SK-N-SH (cell line): Measurements from ENCODE around the gene APBB2.

Experiments used
- CHD2 ChIP-seq: fragments of 150-350 bp; IDR thresholded peaks from 2 replicates; pipeline ENCODE4 v1.6.1; 2018; ENCODE audit warnings: low read length; ENCODE audit not compliant: partially characterized antibody
- EP300 ChIP-seq, 2 experiments: IDR thresholded peaks; 2 replicates each; pipeline versions ENCODE4 v1.4.0 to v1.6.1; 2012; ENCODE audit warnings: borderline replicate concordance in 1 of 2, low read depth in 1 of 2, low read length in 1 of 2
- FOXM1 ChIP-seq: IDR thresholded peaks from 2 replicates; pipeline ENCODE4 v1.4.0; 2012; ENCODE audit warnings: low read depth, mild to moderate bottlenecking
- JUND ChIP-seq: IDR thresholded peaks from 2 replicates; pipeline ENCODE4 v1.4.0; 2012
- NFIC ChIP-seq: IDR thresholded peaks from 2 replicates; pipeline ENCODE4 v1.4.0; 2012; ENCODE audit warnings: borderline replicate concordance
- POLR2AphosphoS5 ChIP-seq: IDR thresholded peaks from 2 replicates; pipeline ENCODE4 v1.6.1; 2012; ENCODE audit warnings: low read depth, low read length
- RFX5 ChIP-seq: IDR thresholded peaks from 2 replicates; pipeline ENCODE4 v1.6.1; 2012; ENCODE audit warnings: mild to moderate bottlenecking, improper control_type of control experiment, low read length
- SMC3 ChIP-seq: IDR thresholded peaks from 2 replicates; pipeline ENCODE4 v1.6.1; 2012; ENCODE audit warnings: low read depth, low read length, improper control_type of control experiment
- TEAD4 ChIP-seq: IDR thresholded peaks from 2 replicates; pipeline ENCODE4 v1.4.0; 2012; ENCODE audit warnings: mild to moderate bottlenecking, borderline replicate concordance; ENCODE audit not compliant: insufficient read depth
- TF ChIP-seq, protein P1 (sequence below): IDR thresholded peaks from 2 replicates; pipeline ENCODE4 v1.4.0; 2012; ENCODE audit warnings: low read depth
- TF ChIP-seq, protein P2 (sequence below): fragments of 200-600 bp; sonication (generic); IDR thresholded peaks from 2 replicates; pipeline ENCODE4 v1.6.1; 2017; ENCODE audit warnings: antibody characterized with exemption, mild to moderate bottlenecking, moderate library complexity

DNA sequence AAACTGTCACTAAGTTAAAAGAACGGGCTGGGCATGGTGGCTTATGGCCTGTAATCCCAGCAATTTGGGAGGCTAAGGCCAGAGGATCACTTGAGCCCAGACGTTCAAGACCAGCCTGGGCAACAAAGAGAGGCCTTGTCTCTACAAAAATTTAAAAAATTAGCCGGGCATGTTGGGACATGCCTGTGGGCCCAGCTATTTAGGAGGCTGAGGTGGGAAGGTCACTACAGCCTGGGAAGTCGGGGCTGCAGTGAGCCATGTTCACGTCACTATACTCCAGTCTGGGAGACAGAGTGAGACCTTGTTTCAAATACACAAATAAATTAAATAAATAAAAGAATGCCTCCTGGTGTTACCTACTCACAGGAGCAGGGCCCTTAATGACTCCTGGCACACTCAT lies 69.5 kb downstream of the APBB2 start:
- no peak for TF ChIP-seq JUND
- no peak for TF ChIP-seq FOXM1
- TF ChIP-seq EP300 (IDR thresholded peaks at IDR 0.05; ENCODE audit: borderline replicate concordance in 1 of 2, low read depth in 1 of 2, low read length in 1 of 2), result no peak
- no peak for TF ChIP-seq TEAD4
- TF ChIP-seq RFX5, result no peak
- TF ChIP-seq, protein P1, sequence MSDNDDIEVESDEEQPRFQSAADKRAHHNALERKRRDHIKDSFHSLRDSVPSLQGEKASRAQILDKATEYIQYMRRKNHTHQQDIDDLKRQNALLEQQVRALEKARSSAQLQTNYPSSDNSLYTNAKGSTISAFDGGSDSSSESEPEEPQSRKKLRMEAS, result no peak
- TF ChIP-seq SMC3, result no peak
- TF ChIP-seq, protein P2, sequence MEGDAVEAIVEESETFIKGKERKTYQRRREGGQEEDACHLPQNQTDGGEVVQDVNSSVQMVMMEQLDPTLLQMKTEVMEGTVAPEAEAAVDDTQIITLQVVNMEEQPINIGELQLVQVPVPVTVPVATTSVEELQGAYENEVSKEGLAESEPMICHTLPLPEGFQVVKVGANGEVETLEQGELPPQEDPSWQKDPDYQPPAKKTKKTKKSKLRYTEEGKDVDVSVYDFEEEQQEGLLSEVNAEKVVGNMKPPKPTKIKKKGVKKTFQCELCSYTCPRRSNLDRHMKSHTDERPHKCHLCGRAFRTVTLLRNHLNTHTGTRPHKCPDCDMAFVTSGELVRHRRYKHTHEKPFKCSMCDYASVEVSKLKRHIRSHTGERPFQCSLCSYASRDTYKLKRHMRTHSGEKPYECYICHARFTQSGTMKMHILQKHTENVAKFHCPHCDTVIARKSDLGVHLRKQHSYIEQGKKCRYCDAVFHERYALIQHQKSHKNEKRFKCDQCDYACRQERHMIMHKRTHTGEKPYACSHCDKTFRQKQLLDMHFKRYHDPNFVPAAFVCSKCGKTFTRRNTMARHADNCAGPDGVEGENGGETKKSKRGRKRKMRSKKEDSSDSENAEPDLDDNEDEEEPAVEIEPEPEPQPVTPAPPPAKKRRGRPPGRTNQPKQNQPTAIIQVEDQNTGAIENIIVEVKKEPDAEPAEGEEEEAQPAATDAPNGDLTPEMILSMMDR, result no peak
- TF ChIP-seq CHD2, result no peak
- no peak for TF ChIP-seq POLR2AphosphoS5
- no peak for TF ChIP-seq NFIC
